OCI-LY3 (cell line): ENCODE measurements around the gene ENHO.

Experiments used
- CTCF ChIP-seq: fragments of 200-600, 300-600 bp; sonication (generic); IDR thresholded peaks from 2 replicates; pipeline ENCODE4 v1.5.1; 2014; ENCODE audit warnings: antibody characterized with exemption, low read length, low read depth
- EZH2phosphoT487 ChIP-seq: fragments of 200-600 bp; shearing (Covaris generic); IDR thresholded peaks from 2 replicates; pipeline ENCODE4 v1.6.1; 2018; ENCODE audit warnings: antibody characterized with exemption, mixed run types, low read depth

- no peak for TF ChIP-seq CTCF
- no peak for TF ChIP-seq EZH2phosphoT487
These were observed 29.2 kb upstream of the ENHO start for GRCh38 chr9:34551751-34552605.
